HG03060 (cell line): ENCODE measurements around the gene GFPT2.

Experiments used
- ATAC-seq: cut with Tn5 transposase; IDR thresholded peaks from one replicate; pipeline ENCODE4 v1.9.1; 2021; ENCODE audit warnings: low read depth, moderate number of reproducible peaks; ENCODE audit not compliant: unreplicated experiment

The GFPT2 gene

GRCh38 chr5:180335614-180336233, 17.4 kb downstream of the GFPT2 start:
- ATAC-seq, result no peak

- no peak for ATAC-seq
These were observed 18.2 kb downstream of the GFPT2 start for GRCh38 chr5:180334751-180335613.

GRCh38 chr5:180334176-180334575, 19.0 kb downstream of the GFPT2 start:
- no peak for ATAC-seq

GRCh38 chr5:180333661-180334060, 19.5 kb downstream of the GFPT2 start:
- ATAC-seq, result no peak

GRCh38 chr5:180332861-180333260, 20.3 kb downstream of the GFPT2 start:
- no peak for ATAC-seq

GRCh38 chr5:180332051-180332517, 21.1 kb downstream of the GFPT2 start:
- no peak for ATAC-seq

GRCh38 chr5:180331647-180331950, 21.5 kb downstream of the GFPT2 start:
- ATAC-seq, result no peak

- ATAC-seq, result no peak
These were observed 22.1 kb downstream of the GFPT2 start for GRCh38 chr5:180330810-180331646.

- no peak for ATAC-seq
These were observed 22.9 kb downstream of the GFPT2 start for GRCh38 chr5:180330270-180330648.

- ATAC-seq, result no peak
These were observed 23.4 kb downstream of the GFPT2 start for GRCh38 chr5:180329606-180330269.

GRCh38 chr5:180329138-180329435, 24.0 kb downstream of the GFPT2 start:
- ATAC-seq, result no peak

- ATAC-seq, result no peak
These were observed 24.6 kb downstream of the GFPT2 start for GRCh38 chr5:180328296-180329137.

GRCh38 chr5:180326989-180327565, 26.1 kb downstream of the GFPT2 start:
- ATAC-seq, result no peak

- ATAC-seq, result no peak
These were observed 28.6 kb downstream of the GFPT2 start for GRCh38 chr5:180324601-180324950.

- ATAC-seq, result no peak
These were observed 29.1 kb downstream of the GFPT2 start for GRCh38 chr5:180323941-180324600.

- no peak for ATAC-seq
These were observed 30.0 kb downstream of the GFPT2 start for GRCh38 chr5:180323160-180323559.

GRCh38 chr5:180318456-180319089, 34.6 kb downstream of the GFPT2 start:
- ATAC-seq, result no peak

- ATAC-seq, result no peak
These were observed 36.5 kb downstream of the GFPT2 start for GRCh38 chr5:180316586-180316985.

- ATAC-seq, result no peak
These were observed 37.3 kb downstream of the GFPT2 start for GRCh38 chr5:180315762-180316212.
